HG02981 (cell line): ENCODE measurements around the gene ATP11A.

Experiments used
- ATAC-seq: cut with Tn5 transposase; IDR thresholded peaks from one replicate; pipeline ENCODE4 v1.9.1; 2021; ENCODE audit warnings: mild to moderate bottlenecking, moderate library complexity; ENCODE audit not compliant: unreplicated experiment

The ATP11A gene

GRCh38 chr13:112812306-112813055 is 122.6 kb downstream of the ATP11A start:
- ATAC-seq = no peak

GRCh38 chr13:112813552-112813951 is 123.7 kb downstream of the ATP11A start:
- no peak for ATAC-seq

- no peak for ATAC-seq
Measured at GRCh38 chr13:112814905-112815585, 125.2 kb downstream of the ATP11A start.

- ATAC-seq = no peak
Measured at GRCh38 chr13:112815871-112816270, 126.0 kb downstream of the ATP11A start.

GRCh38 chr13:112818040-112818697 is 128.3 kb downstream of the ATP11A start:
- no peak for ATAC-seq

- ATAC-seq = no peak
Measured at GRCh38 chr13:112818698-112819045, 128.8 kb downstream of the ATP11A start.

GRCh38 chr13:112819111-112819510 is 129.3 kb downstream of the ATP11A start:
- ATAC-seq = no peak

- no peak for ATAC-seq
Measured at GRCh38 chr13:112819816-112820215, 130.0 kb downstream of the ATP11A start.

- ATAC-seq = no peak
Measured at GRCh38 chr13:112820318-112820717, 130.5 kb downstream of the ATP11A start.

- ATAC-seq = no peak
Measured at GRCh38 chr13:112821340-112822055, 131.7 kb downstream of the ATP11A start.

GRCh38 chr13:112822851-112823250 is 133.0 kb downstream of the ATP11A start:
- ATAC-seq = no peak

GRCh38 chr13:112824429-112824828 is 134.6 kb downstream of the ATP11A start:
- no peak for ATAC-seq

GRCh38 chr13:112825071-112825470 is 135.2 kb downstream of the ATP11A start:
- no peak for ATAC-seq

- ATAC-seq = no peak
Measured at GRCh38 chr13:112825875-112826274, 136.0 kb downstream of the ATP11A start.

- ATAC-seq = no peak
Measured at GRCh38 chr13:112826565-112826964, 136.7 kb downstream of the ATP11A start.

- no peak for ATAC-seq
Measured at GRCh38 chr13:112828082-112828699, 138.4 kb downstream of the ATP11A start.

- no peak for ATAC-seq
Measured at GRCh38 chr13:112828756-112829155, 138.9 kb downstream of the ATP11A start.

- no peak for ATAC-seq
Measured at GRCh38 chr13:112831196-112831595, 141.4 kb downstream of the ATP11A start.

- no peak for ATAC-seq
Measured at GRCh38 chr13:112831801-112832200, 142.0 kb downstream of the ATP11A start.

GRCh38 chr13:112832811-112833210 is 143.0 kb downstream of the ATP11A start:
- no peak for ATAC-seq
